IMR-90 (cell line): ENCODE data around the gene MYEOV. TPM values are rescaled to one million over a fixed set of nuclear protein-coding genes. Genes with fewer than 3 reads are reported as not detected.

ENCODE experiments used
- ATAC-seq: fragments of 200-7000 bp; cut with Tn5 transposase; 2 replicates; pipeline ENCODE4 v1.9.1; 2020; ENCODE audit warnings: low read depth, mild to moderate bottlenecking, moderate library complexity
- BruUV-seq: library from RNA; stranded (reverse); fragments of 400-500 nt; replicated peaks from 2 replicates; lab custom pipeline; 2021; lab: Mats Ljungman, UMichigan
- CTCF ChIA-PET: fragments of 300-600 bp; formaldehyde crosslinking; extraction: SDS; loops from one replicate; lab custom pipeline; 2021; ENCODE audit warnings: antibody characterized with exemption; lab: Yijun Ruan, JAX
- POLR2A ChIA-PET: fragments of 300-600 bp; sonication (Branson Sonifier 250); formaldehyde crosslinking; loops from one replicate; lab custom pipeline; 2022; ENCODE audit warnings: antibody characterized with exemption; ENCODE audit not compliant: unreplicated experiment; lab: Charles Lee
- DNase-seq: peaks from one replicate; pipeline ENCODE4 v3.0.0; 2013
- H2AFZ ChIP-seq: replicated peaks from 2 replicates; pipeline ENCODE3; 2013; ENCODE audit warnings: low read length, mild to moderate bottlenecking; ENCODE audit not compliant: poor library complexity
- H2AK5ac ChIP-seq: 2 replicates; pipeline ENCODE4 v1.6.1; 2013; ENCODE audit warnings: low read depth, low read length, inconsistent platforms
- H2AK9ac ChIP-seq: replicated peaks from 2 replicates; pipeline ENCODE3; 2013; ENCODE audit warnings: mild to moderate bottlenecking, low read depth, low read length, moderate library complexity; ENCODE audit not compliant: poor library complexity
- H2BK120ac ChIP-seq: 2 replicates; pipeline ENCODE4 v1.6.1; 2013; ENCODE audit warnings: low read depth, low read length, inconsistent platforms
- H2BK15ac ChIP-seq: 3 replicates; pipeline ENCODE4 v1.6.1; 2013; ENCODE audit warnings: low read depth, low read length, inconsistent platforms
- H2BK20ac ChIP-seq: 2 replicates; pipeline ENCODE4 v1.6.1; 2013; ENCODE audit warnings: low read depth, mild to moderate bottlenecking, inconsistent platforms, low read length, moderate library complexity
- H2BK5ac ChIP-seq: 2 replicates; pipeline ENCODE4 v1.6.1; 2013; ENCODE audit warnings: mild to moderate bottlenecking, low read depth, low read length, inconsistent platforms; ENCODE audit not compliant: poor library complexity, severe bottlenecking
- H3K14ac ChIP-seq: replicated peaks from 2 replicates; pipeline ENCODE4 v1.6.1; 2013; ENCODE audit warnings: low read depth, low read length, inconsistent platforms
- H3K18ac ChIP-seq: 2 replicates; pipeline ENCODE4 v1.6.1; 2013; ENCODE audit warnings: low read depth, low read length, control low read depth
- H3K23ac ChIP-seq: 2 replicates; pipeline ENCODE4 v1.6.1; 2013; ENCODE audit warnings: low read depth, low read length, inconsistent platforms
- H3K27ac ChIP-seq: 2 replicates; pipeline ENCODE4 v1.5.1; 2013; ENCODE audit warnings: mild to moderate bottlenecking, control low read depth, low read length; ENCODE audit not compliant: insufficient read depth
- H3K27me3 ChIP-seq: 2 replicates; pipeline ENCODE4 v1.6.1; 2013; ENCODE audit warnings: low read length; ENCODE audit not compliant: control insufficient read depth, insufficient read depth
- H3K36me3 ChIP-seq: 2 replicates; pipeline ENCODE4 v1.6.1; 2013; ENCODE audit warnings: low read length, mixed read lengths; ENCODE audit not compliant: control insufficient read depth, insufficient read depth
- H3K4ac ChIP-seq: 2 replicates; pipeline ENCODE4 v1.6.1; 2013; ENCODE audit warnings: low read depth, low read length, inconsistent platforms
- H3K4me1 ChIP-seq: 2 replicates; pipeline ENCODE4 v1.6.1; 2013; ENCODE audit warnings: low read length, mixed read lengths; ENCODE audit not compliant: control insufficient read depth, insufficient read depth
- H3K4me2 ChIP-seq: 2 replicates; pipeline ENCODE4 v1.6.1; 2013; ENCODE audit warnings: low read depth, mild to moderate bottlenecking, control low read depth, low read length, moderate library complexity
- H3K4me3 ChIP-seq: 2 replicates; pipeline ENCODE4 v1.5.1; 2013; ENCODE audit warnings: low read depth, mild to moderate bottlenecking, control low read depth, low read length, moderate library complexity; ENCODE audit not compliant: insufficient read depth
- H3K56ac ChIP-seq: 2 replicates; pipeline ENCODE4 v1.6.1; 2013; ENCODE audit warnings: low read length, inconsistent platforms; ENCODE audit not compliant: insufficient read depth; ENCODE audit errors: extremely low read depth
- H3K79me1 ChIP-seq, 2 experiments: 2 replicates each; pipeline ENCODE4 v1.6.1; 2013; ENCODE audit warnings: low read length in 2 of 2, inconsistent platforms in 1 of 2, low read depth in 1 of 2
- H3K9ac ChIP-seq: 2 replicates; pipeline ENCODE4 v1.6.1; 2013; ENCODE audit warnings: low read depth, low read length, control low read depth
- H3K9me1 ChIP-seq: 2 replicates; pipeline ENCODE4 v1.6.1; 2013; ENCODE audit warnings: low read length, inconsistent platforms; ENCODE audit not compliant: insufficient read depth
- H3K9me3 ChIP-seq: 2 replicates; pipeline ENCODE4 v1.6.1; 2013; ENCODE audit warnings: low read length; ENCODE audit not compliant: control insufficient read depth, insufficient read depth
- H4K20me1 ChIP-seq: 2 replicates; pipeline ENCODE4 v1.6.1; 2013; ENCODE audit warnings: low read length, inconsistent platforms; ENCODE audit not compliant: insufficient read depth
- H4K5ac ChIP-seq: 2 replicates; pipeline ENCODE4 v1.6.1; 2013; ENCODE audit warnings: mild to moderate bottlenecking, low read depth, low read length, control low read depth
- H4K8ac ChIP-seq, 2 experiments: 2 replicates each; pipeline ENCODE4 v1.6.1; 2013; ENCODE audit warnings: low read depth in 2 of 2, low read length in 2 of 2, control low read depth in 1 of 2, inconsistent platforms in 1 of 2
- H4K91ac ChIP-seq: 2 replicates; pipeline ENCODE4 v1.6.1; 2013; ENCODE audit warnings: low read depth, low read length, inconsistent platforms; ENCODE audit not compliant: insufficient read depth
- BHLHE40 ChIP-seq: fragments of 150-350 bp; IDR thresholded peaks from 2 replicates; pipeline ENCODE4 v1.6.1; 2016; ENCODE audit warnings: mild to moderate bottlenecking, low read depth, low read length
- CHD1 ChIP-seq: IDR thresholded peaks from 2 replicates; pipeline ENCODE4 v1.6.1; 2012; ENCODE audit warnings: low read depth, low read length, improper control_type of control experiment
- ELK1 ChIP-seq: fragments of 150-350 bp; IDR thresholded peaks from 2 replicates; pipeline ENCODE4 v1.6.1; 2016; ENCODE audit warnings: low read depth, mild to moderate bottlenecking, low read length, moderate library complexity, borderline replicate concordance
- FOS ChIP-seq: fragments of 150-350 bp; IDR thresholded peaks from 2 replicates; pipeline ENCODE4 v1.6.1; 2016; ENCODE audit warnings: low read depth, low read length
- MAZ ChIP-seq: IDR thresholded peaks from 2 replicates; pipeline ENCODE4 v1.6.1; 2012; ENCODE audit warnings: low read depth, mild to moderate bottlenecking, low read length, improper control_type of control experiment, moderate library complexity, borderline replicate concordance
- MXI1 ChIP-seq: IDR thresholded peaks from 2 replicates; pipeline ENCODE4 v1.6.1; 2012; ENCODE audit warnings: low read depth, mild to moderate bottlenecking, low read length, moderate library complexity, borderline replicate concordance
- NFE2L2 ChIP-seq: fragments of 150-350 bp; IDR thresholded peaks from 2 replicates; pipeline ENCODE4 v1.6.1; 2016; ENCODE audit warnings: low read depth, mild to moderate bottlenecking, low read length
- POLR2A ChIP-seq: IDR thresholded peaks from 2 replicates; pipeline ENCODE4 v1.6.1; 2012; ENCODE audit warnings: mild to moderate bottlenecking, low read depth, low read length
- RAD21 ChIP-seq: IDR thresholded peaks from 2 replicates; pipeline ENCODE4 v1.6.1; 2012; ENCODE audit warnings: low read length, improper control_type of control experiment
- USF2 ChIP-seq: fragments of 150-350 bp; IDR thresholded peaks from 2 replicates; pipeline ENCODE4 v1.6.1; 2017; ENCODE audit warnings: mild to moderate bottlenecking, antibody characterized with exemption, low read length, low read depth
- WGBS, 2 experiments: methylation state at CpG; one replicate each; pipeline versions ENCODE4 v1.1.5 to v1.1.7; 2013; ENCODE audit warnings: missing lambda C conversion rate in 2 of 2; ENCODE audit not compliant: insufficient read length in 1 of 2; ENCODE audit errors: extremely low coverage in 2 of 2; 5-methylcytosine and 5-hydroxymethylcytosine counted together
- dilution Hi-C: fragments of 300-500 bp; cut with HindIII; formaldehyde crosslinking; loops from one replicate; pipeline ENCODE4 v1.14.3; 2018; ENCODE audit warnings: low sequenced_read_pairs; ENCODE audit not compliant: unreplicated experiment
- in situ Hi-C: fragments of 300-500 bp; cut with MboI; formaldehyde crosslinking; loops from 3 replicates; pipeline ENCODE4 v1.14.3; 2019; ENCODE audit warnings: low sequenced_read_pairs, inconsistent platforms, mixed read lengths
- intact Hi-C: fragments of 100-400 bp; cut with micrococcal nuclease; formaldehyde crosslinking; loops from 2 replicates; pipeline ENCODE4 v1.10.0; 2022
- polyA plus RNA-seq, 3 experiments: library from polyadenylated mRNA; depleted of rRNA; stranded (reverse); fragments of >200 nt; gene quantifications; 2 replicates each; pipeline ENCODE4 v1.2.3, GENCODE V29; 2012; ENCODE audit warnings: low replicate concordance in 1 of 3
- total RNA-seq: library from RNA; depleted of rRNA; stranded (reverse); fragments of >200 nt; gene quantifications from 2 replicates; pipeline ENCODE4 v1.2.3, GENCODE V29; 2012

Gene MYEOV
- total and polyA plus RNA-seq, 2 of the 4 experiments (the other 2 are of a cell fraction) = 5.8 to 6.8 TPM

GRCh38 chr11:69272055-69272454, 21.9 kb upstream of the MYEOV start:
- H3K4me2 ChIP-seq = no peak overlapping the region
- no peak for TF ChIP-seq USF2
- no peak for TF ChIP-seq FOS
- no peak for TF ChIP-seq CHD1
- no peak for TF ChIP-seq MXI1
- no peak for TF ChIP-seq BHLHE40
- no peak for TF ChIP-seq POLR2A
- no peak for TF ChIP-seq MAZ
- no peak for TF ChIP-seq ELK1
- TF ChIP-seq RAD21 = no peak
- no peak for TF ChIP-seq NFE2L2
- no peak overlapping the region for H2AK9ac ChIP-seq
- no peak overlapping the region for H2AFZ ChIP-seq
- ATAC-seq (no peak), DNase-seq (no peak)
- no peaks in the 10 kb centered on the region for H3K4me1 ChIP-seq
- no peaks in the 10 kb centered on the region for H3K9me1 ChIP-seq
- no peak overlapping the region for H3K14ac ChIP-seq
- POLR2A ChIA-PET = interaction anchor here (0.5 kb wide), 1 partner anchor 44 kb away, joined by 3 read pairs; no protein-coding TSS in a partner anchor
- H3K23ac ChIP-seq = no peak overlapping the region
- H4K91ac ChIP-seq = no peak overlapping the region
- H3K56ac ChIP-seq = no peak overlapping the region
- H4K5ac ChIP-seq = no peak overlapping the region
- H3K79me1 ChIP-seq = no peaks in the 10 kb centered on the region
- in situ Hi-C loops (no loop called here), intact Hi-C loops (no loop called here), dilution Hi-C loops (no loop called here)
- H2BK5ac ChIP-seq = no peak overlapping the region
- no peak overlapping the region for H2AK5ac ChIP-seq
- H3K9me3 ChIP-seq = peaks cover 6% of the 10 kb centered on the region
- H3K27ac ChIP-seq = no peak overlapping the region
- H4K8ac ChIP-seq = no peak overlapping the region
- no peak overlapping the region for H3K4me3 ChIP-seq
- H3K9ac ChIP-seq = no peak overlapping the region
- no peaks in the 10 kb centered on the region for H3K36me3 ChIP-seq
- H2BK120ac ChIP-seq = no peak overlapping the region
- WGBS, 2 experiments = 84 to 100% methylated on average over 1 to 3 of the region's 3 CpGs
- H3K27me3 ChIP-seq = peaks cover 51% of the 10 kb centered on the region
- CTCF ChIA-PET = interaction anchor here (1.0 kb wide), 1 partner anchor 21 kb away, joined by 3 read pairs; no protein-coding TSS in a partner anchor
- no peak overlapping the region for H2BK20ac ChIP-seq
- no TSS peak for BruUV-seq
- no peak overlapping the region for H3K18ac ChIP-seq
- H2BK15ac ChIP-seq = no peak overlapping the region; the same call in 2 of the 3 replicates
- no peak overlapping the region for H3K4ac ChIP-seq
- H4K20me1 ChIP-seq = no peaks in the 10 kb centered on the region
